HPDE6-E6E7 (cell line): Measurements from ENCODE around the gene FCMR.

Experiments used
- DNase-seq: peaks from one replicate; pipeline ENCODE4 v3.0.0; 2011; ENCODE audit warnings: missing footprints; ENCODE audit errors: extremely low spot score

Gene FCMR, protein sequence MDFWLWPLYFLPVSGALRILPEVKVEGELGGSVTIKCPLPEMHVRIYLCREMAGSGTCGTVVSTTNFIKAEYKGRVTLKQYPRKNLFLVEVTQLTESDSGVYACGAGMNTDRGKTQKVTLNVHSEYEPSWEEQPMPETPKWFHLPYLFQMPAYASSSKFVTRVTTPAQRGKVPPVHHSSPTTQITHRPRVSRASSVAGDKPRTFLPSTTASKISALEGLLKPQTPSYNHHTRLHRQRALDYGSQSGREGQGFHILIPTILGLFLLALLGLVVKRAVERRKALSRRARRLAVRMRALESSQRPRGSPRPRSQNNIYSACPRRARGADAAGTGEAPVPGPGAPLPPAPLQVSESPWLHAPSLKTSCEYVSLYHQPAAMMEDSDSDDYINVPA

DNA sequence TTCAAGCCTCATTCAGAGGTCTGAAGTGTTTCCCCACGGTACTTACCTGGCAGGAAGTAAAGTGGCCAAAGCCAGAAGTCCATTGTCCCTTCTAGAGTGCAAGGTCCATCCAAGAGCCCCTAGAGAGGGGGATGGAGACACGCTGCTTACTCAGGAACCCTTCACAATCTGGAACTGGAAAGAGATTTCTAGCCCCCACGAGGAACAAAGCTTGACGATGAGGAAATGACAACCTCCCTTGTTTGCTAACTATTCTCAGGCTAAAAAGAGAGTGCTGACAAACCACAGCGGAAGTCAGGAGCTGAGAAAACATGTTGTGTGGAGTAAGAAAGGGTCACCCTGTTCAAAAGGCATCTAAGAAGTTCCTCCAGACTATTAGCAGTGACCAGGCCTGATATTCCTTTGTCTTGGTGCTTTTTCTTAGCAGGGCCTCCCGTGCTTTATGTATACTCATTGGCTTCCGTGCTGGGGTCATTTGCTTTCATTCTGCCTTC lies at the start of gene FCMR:
Gene FCMR, minus strand, starts transcription at position 170 of the 494 bp plus-strand sequence. Its CDS starts 87 bp downstream, at position 83.
- no peak for DNase-seq

DNA sequence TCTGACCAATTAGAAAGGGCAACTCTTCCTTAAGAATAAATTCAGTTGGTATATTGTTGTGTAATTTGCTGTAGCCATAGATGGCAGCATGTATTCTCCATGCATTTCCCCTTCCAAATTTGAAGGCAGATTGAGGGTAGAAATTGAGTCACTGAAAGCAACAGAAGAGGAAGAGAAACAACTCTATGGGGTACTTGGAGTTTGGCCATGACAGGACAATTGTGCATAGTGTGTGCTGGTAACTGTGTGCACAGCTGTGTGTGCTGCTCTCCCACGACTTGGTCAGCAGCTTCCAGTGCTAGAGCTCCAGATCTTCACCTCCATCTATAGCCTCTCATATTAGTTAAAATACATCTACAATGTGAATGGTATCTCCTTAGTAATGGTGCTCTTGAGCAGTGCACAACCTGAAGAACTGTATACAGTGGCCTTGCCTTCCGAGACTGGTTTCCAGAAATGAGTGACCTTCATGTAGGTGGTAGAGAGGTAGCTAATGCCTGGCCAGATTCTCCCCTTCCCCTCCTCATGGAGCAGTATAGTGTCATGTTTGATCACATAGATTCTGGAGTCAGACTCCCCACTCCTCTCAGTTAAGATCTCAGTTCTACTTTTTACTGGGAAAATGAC lies 49.4 kb upstream of the FCMR start:
- DNase-seq = no peak

DNA sequence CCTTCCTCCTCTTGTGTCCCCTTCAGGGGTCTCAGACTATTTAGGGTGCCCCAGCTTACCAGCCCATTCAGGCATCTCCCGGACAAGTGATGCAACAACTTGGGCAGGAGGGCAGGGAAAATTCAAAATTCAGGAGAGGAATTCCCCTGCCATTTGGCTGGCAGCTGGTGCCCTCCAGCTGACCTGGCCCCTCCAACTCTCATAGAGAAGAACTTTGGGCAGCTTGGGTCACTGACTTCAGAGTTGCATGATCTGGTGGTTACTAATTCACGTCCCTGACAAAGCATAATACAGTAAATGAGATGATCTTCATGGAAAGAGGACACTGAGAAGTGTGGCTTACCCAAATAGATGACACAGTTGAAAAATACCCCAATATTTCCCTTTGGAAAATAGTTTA lies 48.7 kb upstream of the FCMR start, which contains the start of gene FCAMR:
Gene FCAMR, minus strand, starts transcription at position 15 of the 400 bp plus-strand sequence. CDS start 335 bp downstream, outside the sequence.
- no peak for DNase-seq

DNA sequence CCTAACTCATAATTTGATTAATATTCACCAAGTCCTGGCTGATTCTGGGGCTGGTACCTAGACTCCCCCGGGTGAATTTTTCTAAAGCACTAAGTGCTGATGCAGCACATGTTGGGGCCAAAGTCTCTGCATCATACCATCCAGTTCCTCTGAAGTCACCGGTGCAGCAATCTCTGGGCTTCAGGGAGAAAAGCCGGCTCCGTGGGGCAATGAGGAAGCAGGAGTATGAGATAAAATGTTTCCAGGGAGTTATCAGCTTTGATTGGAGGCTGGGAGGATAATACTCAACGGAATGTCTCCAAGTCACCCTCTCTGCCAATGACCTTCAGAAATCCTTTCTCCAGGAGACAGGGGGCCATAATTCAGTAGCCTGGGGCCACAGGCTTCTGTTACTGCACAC lies 47.3 kb upstream of the FCMR start:
- no peak for DNase-seq

DNA sequence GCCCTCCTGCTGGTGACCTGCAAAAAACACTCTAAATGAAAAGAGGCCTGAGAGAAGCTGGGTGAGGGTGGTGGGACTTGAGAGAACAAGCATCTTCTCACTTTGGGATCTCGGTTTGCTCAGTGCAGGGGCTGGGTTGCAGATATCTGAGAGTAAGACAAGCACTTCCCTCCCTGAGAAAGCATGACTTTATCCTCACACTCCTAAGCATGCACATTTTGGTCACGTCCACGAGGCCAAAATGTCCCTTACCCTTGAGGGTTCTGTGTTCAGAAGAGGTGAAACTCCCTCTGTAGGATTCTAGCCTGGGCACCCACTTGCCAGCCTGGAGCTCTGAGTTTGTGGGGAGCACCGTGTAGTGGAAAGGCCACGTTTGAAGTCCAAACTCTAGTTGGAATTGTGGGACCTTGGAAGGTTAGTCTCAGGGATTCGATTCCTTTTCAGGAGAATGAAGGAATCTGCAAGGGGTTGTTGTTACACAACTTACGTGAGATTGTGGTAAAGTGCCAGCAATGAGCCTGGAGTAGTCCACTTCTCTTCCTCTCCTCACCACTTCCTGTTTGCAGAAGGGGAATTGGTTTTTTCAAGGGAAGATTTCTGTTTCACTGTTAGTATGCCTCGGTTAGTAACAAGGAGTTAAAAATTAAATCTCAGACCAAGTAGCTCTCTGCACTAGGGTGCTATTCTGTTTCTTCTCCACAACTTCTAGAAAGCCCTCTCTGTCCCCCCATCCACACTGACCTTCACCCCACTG lies 45.5 kb upstream of the FCMR start:
- no peak for DNase-seq

DNA sequence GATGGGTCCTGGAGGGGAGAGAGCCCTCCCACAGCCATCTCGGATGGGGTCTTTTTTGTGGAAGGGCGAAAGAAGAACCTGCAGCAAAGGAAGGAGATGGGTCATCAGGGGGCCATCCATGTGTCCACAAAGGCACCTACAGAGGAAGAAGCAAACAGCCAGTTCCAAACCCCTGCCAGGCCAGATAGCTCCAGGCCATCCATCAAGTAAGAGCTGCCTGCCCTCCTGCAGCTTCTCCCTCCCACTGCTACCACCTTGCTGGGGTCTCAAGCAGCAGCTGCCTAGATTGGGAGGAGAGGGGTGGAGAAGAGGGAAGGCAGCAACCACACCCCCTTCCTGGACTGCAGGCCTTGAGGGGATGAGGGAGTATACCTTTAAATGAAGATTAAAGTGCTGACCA lies 44.0 kb upstream of the FCMR start:
- DNase-seq = no peak

- DNase-seq = no peak
These were observed 42.0 kb upstream of the FCMR start for GRCh38 chr1:206963740-206964139.

GRCh38 chr1:206963119-206963712 lies 41.5 kb upstream of the FCMR start:
- no peak for DNase-seq

GRCh38 chr1:206962272-206962671 lies 40.5 kb upstream of the FCMR start:
- no peak for DNase-seq

DNA sequence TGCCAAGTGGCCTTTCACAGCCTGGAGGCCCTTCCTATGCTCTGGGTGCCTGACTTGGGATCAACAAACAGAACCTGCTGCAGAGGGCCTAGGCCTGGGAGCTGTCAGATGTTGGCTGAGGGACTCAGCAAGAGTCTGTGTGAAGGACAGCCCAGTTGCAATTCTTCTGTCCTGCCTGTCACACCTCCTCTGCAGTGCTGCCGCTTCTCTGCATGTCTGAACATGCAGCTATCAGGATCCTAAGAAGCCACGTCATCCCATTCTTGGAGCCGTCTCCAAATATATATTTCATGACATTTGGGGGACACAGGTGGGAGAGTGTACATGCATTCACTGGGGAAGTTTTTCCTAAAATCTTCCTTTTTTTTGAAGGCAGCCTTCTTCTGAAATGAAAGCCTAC lies 39.9 kb upstream of the FCMR start:
- peak; percentile 88 for DNase-seq

DNA sequence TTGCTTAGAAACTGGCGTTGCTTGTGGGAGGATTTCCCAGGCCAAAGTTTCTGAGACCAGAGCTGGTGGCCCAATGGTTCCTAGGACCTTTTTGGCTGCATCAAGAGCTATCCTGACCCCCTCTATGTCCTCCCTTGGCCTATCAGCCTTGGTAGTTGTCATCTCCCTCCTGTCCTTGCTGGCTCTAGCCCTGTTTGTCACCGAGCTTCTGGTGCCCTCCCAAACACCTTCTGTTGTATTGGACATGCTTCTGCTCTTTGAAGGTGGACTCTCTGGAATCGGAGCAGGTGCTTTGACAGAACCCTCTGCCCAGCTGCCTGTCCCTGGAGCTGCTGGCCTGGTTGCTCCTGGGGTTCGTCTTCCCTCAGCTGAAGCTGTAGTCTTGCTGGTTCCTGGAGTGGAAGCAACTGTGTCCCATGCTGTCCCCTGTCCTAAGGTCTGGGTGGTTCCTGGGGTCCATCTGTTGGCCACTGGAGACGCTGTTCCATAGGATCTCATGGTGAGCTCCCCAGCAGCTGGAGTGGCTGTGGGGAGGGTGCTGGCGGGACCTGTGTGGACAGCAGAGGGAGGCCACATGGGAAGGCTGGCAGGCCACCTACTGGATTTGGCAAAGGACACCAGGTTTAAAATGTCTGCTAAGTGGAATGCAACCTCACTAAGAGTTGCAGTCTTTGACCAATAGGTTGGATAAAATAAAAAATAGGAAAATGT lies 39.1 kb upstream of the FCMR start:
- no peak for DNase-seq

GRCh38 chr1:206958144-206958543 lies 36.4 kb upstream of the FCMR start:
- no peak for DNase-seq

GRCh38 chr1:206957639-206958038 lies 35.9 kb upstream of the FCMR start:
- DNase-seq = no peak

DNA sequence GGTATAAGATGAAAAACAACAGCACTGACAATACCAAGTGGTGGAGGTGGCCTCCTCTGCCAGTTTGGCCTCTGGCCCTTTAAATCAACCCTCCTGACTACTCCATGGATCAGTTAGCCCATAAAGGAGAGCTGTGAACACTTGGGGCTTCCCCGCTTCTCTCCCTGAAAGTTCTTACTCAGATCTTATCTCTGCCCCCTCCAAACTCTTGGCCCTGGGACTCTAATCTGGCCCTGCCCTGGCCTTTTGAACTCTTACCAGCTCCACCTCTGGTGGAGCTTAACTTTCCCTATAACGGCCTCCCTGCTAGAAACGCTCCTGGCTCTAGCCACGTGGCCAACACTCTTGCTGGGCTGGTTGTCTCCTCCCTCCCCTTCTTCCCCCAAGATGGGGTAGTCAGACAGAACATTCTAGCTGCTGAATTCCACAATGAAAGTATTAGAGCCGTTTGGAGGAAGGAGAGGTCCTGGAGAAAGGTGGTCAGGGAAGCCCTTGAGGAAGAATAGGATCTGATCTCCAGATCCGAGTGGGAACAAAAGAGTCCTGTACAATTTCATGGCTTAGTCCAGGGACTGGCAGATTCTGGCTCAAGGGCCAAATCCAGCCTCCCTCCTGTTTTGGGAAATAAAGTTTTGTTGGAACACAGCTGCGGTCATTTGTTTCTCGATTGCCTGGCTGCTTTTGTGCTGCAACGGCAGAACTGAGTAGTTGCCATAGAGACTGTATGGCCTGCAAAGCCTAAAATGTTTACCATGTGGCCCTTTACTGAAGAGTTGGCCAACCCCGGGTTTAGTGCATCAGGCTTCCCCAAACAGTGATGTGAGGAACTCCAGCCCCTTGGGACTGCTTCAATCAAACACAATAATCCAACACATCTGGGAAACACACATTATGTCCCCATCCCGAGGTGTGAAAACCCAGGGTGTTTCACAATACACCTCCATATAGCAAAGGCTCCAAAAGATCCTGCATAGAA lies 34.0 kb upstream of the FCMR start:
- no peak for DNase-seq

DNA sequence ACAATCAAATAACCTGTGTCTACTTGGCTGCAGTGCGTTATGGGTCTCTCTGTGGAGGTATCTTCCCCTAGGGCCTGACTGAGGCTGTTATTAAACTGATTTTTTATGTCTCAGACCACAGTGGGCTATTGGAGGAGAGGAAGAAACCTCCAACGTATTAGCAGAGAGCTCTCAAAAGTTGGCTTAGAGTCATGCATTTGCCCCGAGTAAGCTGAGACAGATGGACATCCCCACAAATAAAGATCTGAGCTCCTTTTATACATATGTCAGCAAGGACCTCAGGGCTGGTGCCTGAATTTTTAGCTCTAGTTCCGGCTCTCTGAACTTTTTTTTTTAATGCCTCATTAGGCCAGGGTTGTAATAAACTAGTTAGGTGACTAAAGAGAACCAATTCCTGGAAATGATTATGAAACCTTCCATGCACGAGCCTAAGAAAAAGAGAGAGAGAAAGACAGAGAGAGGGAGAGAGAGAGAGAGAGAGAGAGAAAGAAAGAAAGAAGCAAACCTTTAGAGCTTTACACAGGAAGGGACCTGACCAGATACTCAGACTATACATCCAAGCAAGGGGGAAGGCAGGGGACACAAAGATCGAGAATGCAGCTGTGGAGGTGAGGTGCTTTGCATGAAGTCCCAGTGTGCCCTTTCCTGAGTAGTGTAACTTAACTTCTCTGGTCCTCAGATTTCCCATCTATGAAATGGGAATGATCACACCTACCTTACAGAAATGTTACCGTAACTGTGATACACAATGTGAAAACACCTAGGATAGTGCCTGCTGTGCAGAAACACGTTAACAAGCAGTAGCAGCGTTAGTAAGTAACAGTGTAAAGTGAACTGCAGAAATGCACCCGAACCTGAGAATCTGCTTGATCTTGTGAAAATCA lies 33.0 kb upstream of the FCMR start:
- no peak for DNase-seq

GRCh38 chr1:206953626-206954025 lies 31.9 kb upstream of the FCMR start:
- no peak for DNase-seq

GRCh38 chr1:206953126-206953525 lies 31.4 kb upstream of the FCMR start:
- no peak for DNase-seq

DNA sequence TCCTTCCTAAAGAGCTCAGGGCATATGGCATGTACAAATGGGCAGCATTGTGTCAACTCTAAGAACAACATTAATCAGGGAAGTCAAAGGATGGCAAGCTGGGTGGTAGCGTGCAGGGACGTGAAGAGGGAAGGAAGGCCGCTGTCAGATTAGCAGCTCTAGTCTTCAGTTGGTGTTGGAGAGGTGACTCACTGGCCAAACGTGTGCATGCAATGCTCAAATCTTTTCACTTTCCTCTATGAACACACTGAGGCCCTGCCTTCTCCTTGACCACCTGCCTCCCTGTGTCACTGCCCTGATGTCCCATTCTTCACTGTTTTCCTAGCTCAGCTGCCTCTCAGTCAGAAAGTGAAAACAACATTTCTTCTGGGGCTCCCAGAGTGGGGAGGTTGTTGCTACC lies 30.4 kb upstream of the FCMR start:
- DNase-seq = peak; percentile 62
